ENCODE measurements around the gene PPP1R9B. TPM values are rescaled to one million over a fixed set of nuclear protein-coding genes. Genes with fewer than 3 reads are reported as not detected.
A peak's percentile ranks its signal among the peaks of the same experiment; 100 is the strongest.

The PPP1R9B gene
- total RNA-seq, 1 donor from 2014 or later = 103 TPM

DNA sequence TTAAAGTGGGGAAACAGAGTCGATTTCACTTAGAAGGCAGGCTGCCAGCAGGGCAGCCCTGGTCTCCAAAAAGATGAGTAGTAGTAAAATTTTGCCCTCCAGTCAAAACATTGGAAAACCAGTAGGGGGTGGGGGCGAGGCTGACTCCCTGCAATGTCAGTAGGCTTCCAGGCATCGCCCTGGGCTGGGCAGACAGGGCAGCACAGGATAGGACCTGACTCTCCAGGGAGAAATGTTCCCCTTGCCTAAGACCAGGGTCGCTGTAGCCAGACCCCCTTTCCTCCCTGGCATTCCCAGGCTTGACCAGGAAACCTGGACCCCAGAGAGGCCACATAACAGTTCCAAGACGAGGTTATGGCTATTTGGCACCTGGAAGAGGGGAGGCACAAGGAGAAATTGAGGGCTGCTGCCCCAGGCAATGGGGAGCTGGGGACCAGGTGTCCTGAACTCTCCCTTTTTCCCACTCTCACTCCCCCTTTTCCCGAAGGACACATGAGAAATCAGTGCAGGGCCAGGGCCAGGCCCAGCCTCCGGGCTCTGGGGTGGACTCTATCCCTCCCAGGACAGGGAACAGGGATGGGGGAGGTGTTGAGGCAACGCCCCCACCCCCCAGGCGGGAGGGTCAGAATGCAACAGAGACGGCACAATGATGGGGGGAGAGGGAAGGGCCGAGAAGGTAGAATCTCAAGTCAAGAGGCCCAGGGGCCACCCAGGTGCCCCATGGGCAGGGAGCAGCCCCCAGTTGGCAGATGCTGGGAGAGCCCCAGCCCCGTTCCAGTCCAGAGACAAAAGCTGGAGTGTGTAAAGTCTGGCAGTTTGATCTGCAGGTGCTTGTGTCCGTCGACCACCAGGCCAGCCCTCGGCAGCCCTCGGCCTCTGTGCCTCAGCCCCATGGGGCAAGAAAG lies 16.0 kb downstream of the PPP1R9B start:
- Histone ChIP-seq H3K4me3 (no peak overlapping the region), H3K9me3 (no peaks in the 10 kb centered on the region), H3K36me3 (peaks cover 50% of the 10 kb centered on the region), H3K4me1 (peaks cover 4% of the 10 kb centered on the region), H3K27me3 (peaks cover under 1% of the 10 kb centered on the region), H3K27ac (no peak overlapping the region)
- no peak for ATAC-seq
- no peak for DNase-seq
- intact Hi-C loops (cut with DNase I) = no loop called here
- TF ChIP-seq, protein P1, sequence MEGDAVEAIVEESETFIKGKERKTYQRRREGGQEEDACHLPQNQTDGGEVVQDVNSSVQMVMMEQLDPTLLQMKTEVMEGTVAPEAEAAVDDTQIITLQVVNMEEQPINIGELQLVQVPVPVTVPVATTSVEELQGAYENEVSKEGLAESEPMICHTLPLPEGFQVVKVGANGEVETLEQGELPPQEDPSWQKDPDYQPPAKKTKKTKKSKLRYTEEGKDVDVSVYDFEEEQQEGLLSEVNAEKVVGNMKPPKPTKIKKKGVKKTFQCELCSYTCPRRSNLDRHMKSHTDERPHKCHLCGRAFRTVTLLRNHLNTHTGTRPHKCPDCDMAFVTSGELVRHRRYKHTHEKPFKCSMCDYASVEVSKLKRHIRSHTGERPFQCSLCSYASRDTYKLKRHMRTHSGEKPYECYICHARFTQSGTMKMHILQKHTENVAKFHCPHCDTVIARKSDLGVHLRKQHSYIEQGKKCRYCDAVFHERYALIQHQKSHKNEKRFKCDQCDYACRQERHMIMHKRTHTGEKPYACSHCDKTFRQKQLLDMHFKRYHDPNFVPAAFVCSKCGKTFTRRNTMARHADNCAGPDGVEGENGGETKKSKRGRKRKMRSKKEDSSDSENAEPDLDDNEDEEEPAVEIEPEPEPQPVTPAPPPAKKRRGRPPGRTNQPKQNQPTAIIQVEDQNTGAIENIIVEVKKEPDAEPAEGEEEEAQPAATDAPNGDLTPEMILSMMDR (IDR thresholded peaks at IDR 0.05) = no peak

- Histone ChIP-seq H3K4me3 (no peak overlapping the region), H3K36me3 (peaks cover 43% of the 10 kb centered on the region), H3K27ac (no peak overlapping the region), H3K4me1 (peaks cover 11% of the 10 kb centered on the region), H3K27me3 (peaks cover 5% of the 10 kb centered on the region), H3K9me3 (no peaks in the 10 kb centered on the region)
- TF ChIP-seq, protein P1 (IDR thresholded peaks at IDR 0.05) = no peak
- no peak for ATAC-seq
- peak; percentile 63 for DNase-seq
- intact Hi-C loops (cut with DNase I) = no loop called here
These were observed 16.7 kb downstream of the PPP1R9B start for GRCh38 chr17:50133769-50134099.

DNA sequence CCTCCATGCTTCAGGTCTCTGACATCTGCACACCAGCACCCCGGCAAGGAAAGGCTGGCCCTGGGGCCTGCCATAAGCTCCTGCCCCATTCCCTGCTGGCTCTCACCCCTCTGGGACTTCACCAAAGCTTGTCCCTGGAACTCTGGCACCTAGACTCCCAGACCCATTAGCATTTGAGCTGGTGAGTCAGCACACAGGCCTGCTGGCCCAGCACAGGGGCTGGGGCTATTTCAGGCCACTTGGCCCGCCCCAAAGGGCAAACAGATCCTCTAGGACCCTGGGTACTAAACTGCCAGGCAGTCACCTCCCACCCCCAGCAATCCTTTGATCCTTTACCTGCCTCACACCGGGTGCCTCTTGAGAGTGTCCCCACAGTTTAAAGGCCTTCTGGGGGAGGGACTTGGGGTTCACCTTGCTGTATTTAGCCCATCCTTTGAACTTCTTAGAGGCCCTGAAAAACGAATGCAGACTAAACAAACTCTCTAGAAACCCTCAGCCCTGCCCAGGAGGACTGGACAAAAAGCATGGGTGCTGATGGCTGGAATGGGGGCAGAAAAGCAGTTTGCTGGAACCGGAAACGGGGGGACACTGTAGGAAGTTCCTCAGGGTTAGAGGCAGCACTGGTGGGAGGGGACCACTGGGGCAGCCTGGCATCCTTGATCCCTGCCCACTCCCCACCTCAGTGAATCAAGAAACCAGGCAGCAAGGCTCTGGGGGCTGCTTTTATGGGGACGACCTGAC lies 17.3 kb downstream of the PPP1R9B start:
- Histone ChIP-seq H3K36me3 (peaks cover 38% of the 10 kb centered on the region), H3K4me3 (no peak overlapping the region), H3K27me3 (peaks cover 5% of the 10 kb centered on the region), H3K9me3 (no peaks in the 10 kb centered on the region), H3K27ac (no peak overlapping the region), H3K4me1 (peaks cover 11% of the 10 kb centered on the region)
- peak; percentile 33 for ATAC-seq
- peak; percentile 65 for DNase-seq
- intact Hi-C loops (cut with DNase I) = no loop called here
- TF ChIP-seq, protein P1 (IDR thresholded peaks at IDR 0.05) = no peak

GRCh38 chr17:50132104-50132794 lies 18.2 kb downstream of the PPP1R9B start:
- intact Hi-C loops (cut with DNase I) = no loop called here
- Histone ChIP-seq H3K4me1 (peaks cover 18% of the 10 kb centered on the region), H3K4me3 (no peak overlapping the region), H3K9me3 (no peaks in the 10 kb centered on the region), H3K36me3 (peaks cover 28% of the 10 kb centered on the region), H3K27me3 (peaks cover 5% of the 10 kb centered on the region), H3K27ac (no peak overlapping the region)
- no peak for ATAC-seq
- TF ChIP-seq, protein P1 (IDR thresholded peaks at IDR 0.05) = no peak
- no peak for DNase-seq

DNA sequence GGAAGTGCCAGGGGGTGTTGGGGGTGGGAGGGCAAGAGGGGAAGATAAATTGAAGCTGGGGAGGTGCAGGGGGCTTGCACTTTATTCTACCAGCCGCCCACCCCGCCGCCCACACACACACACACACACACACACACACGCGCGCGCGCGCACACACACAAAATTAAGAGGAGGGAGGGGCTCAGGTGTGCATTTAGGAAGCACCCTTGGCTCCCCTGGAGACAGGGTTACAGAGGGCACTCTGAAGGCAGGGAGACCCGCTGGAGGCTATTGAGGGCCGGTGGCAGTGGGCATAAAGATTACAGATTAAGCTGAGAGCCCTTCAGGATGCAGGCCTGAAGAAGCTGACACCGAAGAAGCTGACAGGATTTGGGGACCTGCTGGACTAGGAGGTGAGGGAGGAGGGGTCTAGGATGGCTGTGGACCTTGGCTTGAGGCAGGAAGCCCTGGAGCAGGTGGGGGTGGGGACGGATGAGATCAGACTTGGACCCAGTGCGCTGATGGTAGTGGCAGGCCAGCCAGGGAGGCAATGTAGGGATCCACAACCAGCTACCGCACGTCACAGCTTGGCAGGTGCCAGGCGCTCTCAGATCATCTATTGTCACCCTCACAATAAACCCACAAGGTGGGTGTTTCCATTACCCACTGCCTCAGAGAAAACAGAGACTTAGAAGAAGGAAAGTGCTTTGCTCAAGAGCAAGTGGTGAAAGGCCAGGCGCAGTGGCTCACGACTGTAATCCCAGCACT lies 19.7 kb downstream of the PPP1R9B start:
- intact Hi-C loops (cut with DNase I) = no loop called here
- ATAC-seq (no peak), DNase-seq (no peak)
- H3K9me3 ChIP-seq = no peaks in the 10 kb centered on the region
- H3K27ac ChIP-seq = no peak overlapping the region
- peaks cover 14% of the 10 kb centered on the region for H3K36me3 ChIP-seq
- TF ChIP-seq, protein P1 (IDR thresholded peaks at IDR 0.05) = no peak
- H3K27me3 ChIP-seq = peaks cover 5% of the 10 kb centered on the region
- H3K4me1 ChIP-seq = peaks cover 18% of the 10 kb centered on the region
- no peak overlapping the region for H3K4me3 ChIP-seq

Measured in upper lobe of right lung (tissue), 1 donor.